Stomach (tissue), 9 donors: ENCODE data around the gene SEBOX. TPM values are rescaled to one million over a fixed set of nuclear protein-coding genes. Genes with fewer than 3 reads are reported as not detected.

Experiments
- DNase-seq, 2 donors: peaks; one replicate each; pipeline versions ENCODE4 v3.0.0 to v3.0.0-alpha.2; 2013 to 2019
- H3K27ac ChIP-seq, 5 donors: fragments of 200-600 bp in 4 of 5; sonication (generic) in 4 of 5; one replicate each; pipeline ENCODE4 v1.5.1; 2013 to 2019; ENCODE audit warnings: mild to moderate bottlenecking in 1 of 5, moderate library complexity in 1 of 5
- H3K27me3 ChIP-seq, 3 donors: fragments of 200-600 bp; sonication (generic); one replicate each; pipeline ENCODE4 v1.5.1; 2017 to 2019; ENCODE audit warnings: mixed run types in 1 of 3
- H3K36me3 ChIP-seq, 4 donors: fragments of 200-600 bp; sonication (generic); 1 replicate in 3 of 4; 2 replicates in 1 of 4; pipeline ENCODE4 v1.5.1; 2016 to 2019
- H3K4me1 ChIP-seq, 4 donors: fragments of 200-600 bp; sonication (generic); one replicate each; pipeline ENCODE4 v1.5.1; 2016 to 2019
- H3K4me3 ChIP-seq, 4 donors: fragments of 200-600 bp; sonication (generic) in 3 of 4; one replicate each; pipeline ENCODE4 v1.5.1; 2016 to 2019; ENCODE audit warnings: mild to moderate bottlenecking in 1 of 4
- H3K9me3 ChIP-seq, 4 donors: fragments of 200-600 bp; sonication (generic); one replicate each; pipeline ENCODE4 v1.5.1; 2016 to 2019
- CTCF ChIP-seq, 7 experiments: fragments of 450-650 bp in 4 of 7; fragments of 200-600 bp in 3 of 7; sonication (generic) in 3 of 7; IDR thresholded peaks; one replicate each; pipeline ENCODE4 v1.5.1; 2016 to 2019; ENCODE audit warnings: antibody characterized with exemption in 7 of 7, control low read depth in 2 of 7, mild to moderate bottlenecking in 1 of 7
- EP300 ChIP-seq: sonication (generic); formaldehyde crosslinking; IDR thresholded peaks from one replicate; pipeline ENCODE4 v1.6.1; 2017; ENCODE audit warnings: antibody characterized with exemption
- POLR2A ChIP-seq, 4 donors: fragments of 450-650 bp; IDR thresholded peaks; one replicate each; pipeline ENCODE4 v1.6.1; 2016; ENCODE audit warnings: antibody characterized with exemption in 4 of 4, control low read depth in 2 of 4, mild to moderate bottlenecking in 1 of 4, moderate library complexity in 1 of 4
- POLR2AphosphoS5 ChIP-seq, 3 donors: sonication (generic); formaldehyde crosslinking; IDR thresholded peaks; one replicate each; pipeline ENCODE4 v1.6.1; 2016; ENCODE audit warnings: antibody characterized with exemption in 3 of 3
- WGBS, 5 donors: extraction: QIAGEN DNeasy Blood & Tissue Kit in 3 of 5; methylation state at CpG; one replicate each; pipeline versions ENCODE4 v1.1.5 to v1.1.7; 2013 to 2018; 5-methylcytosine and 5-hydroxymethylcytosine counted together
- intact Hi-C: fragments of 100-400 bp; cut with DNase I; formaldehyde crosslinking; loops from one replicate; pipeline ENCODE4 v1.15.1; 2023; ENCODE audit warnings: low total_unique reads
- polyA plus RNA-seq, 3 donors: library from polyadenylated mRNA; stranded (reverse); fragments of 200-250 nt; gene quantifications; one replicate each; pipeline ENCODE4 v1.2.3, GENCODE V29; 2013
- total RNA-seq, 5 donors: library from RNA; depleted of rRNA; stranded (reverse); fragments of >200 nt; gene quantifications; one replicate each; pipeline versions ENCODE4 v1.1.0 to v1.2.3, GENCODE V29; 2014 to 2016
- donor health status: healthy with polysubstance abuse.
- donor health status: Bipolar disorder and iron deficiency.
- donor health status: healthy.

The SEBOX gene
- total and polyA plus RNA-seq, 8 donors, result not detected

DNA sequence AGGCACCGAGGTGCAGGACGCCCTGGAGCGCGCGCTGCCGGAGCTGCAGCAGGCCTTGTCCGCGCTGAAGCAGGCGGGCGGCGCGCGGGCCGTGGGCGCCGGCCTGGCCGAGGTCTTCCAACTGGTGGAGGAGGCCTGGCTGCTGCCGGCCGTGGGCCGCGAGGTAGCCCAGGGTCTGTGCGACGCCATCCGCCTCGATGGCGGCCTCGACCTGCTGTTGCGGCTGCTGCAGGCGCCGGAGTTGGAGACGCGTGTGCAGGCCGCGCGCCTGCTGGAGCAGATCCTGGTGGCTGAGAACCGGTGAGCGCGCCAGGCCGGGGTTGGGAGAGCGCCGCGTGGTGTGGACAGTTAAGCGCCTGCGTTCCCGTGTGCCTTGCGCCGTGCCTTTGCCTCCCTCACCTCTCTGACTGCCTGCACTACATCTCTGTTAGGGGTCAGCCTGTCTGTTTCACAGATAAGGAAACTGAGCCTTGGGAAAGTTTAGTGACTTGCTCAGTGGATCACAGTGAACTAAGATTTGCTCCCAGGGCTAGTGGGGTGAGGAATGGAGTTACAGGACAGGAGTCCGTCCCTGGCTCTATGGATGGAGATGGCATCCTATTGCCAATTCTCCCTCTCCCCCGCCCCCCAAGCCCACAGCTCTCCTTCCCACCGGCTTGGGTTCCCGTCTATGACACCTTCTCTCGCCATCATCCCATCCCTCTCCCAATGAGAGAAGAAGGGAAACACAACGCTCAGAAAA, 7.4 kb upstream of the SEBOX start:
- Histone ChIP-seq H3K4me3 (peak overlapping the region; percentile 56 to 76 (median 66)), H3K9me3 (no peaks in the 10 kb centered on the region), H3K4me1 (peaks cover 28 to 43% (median 38%) of the 10 kb centered on the region in 4 donors), H3K36me3 (no peaks in the 10 kb centered on the region), H3K27me3 (peaks cover 0 to 25% (median 5%) of the 10 kb centered on the region in 3 donors), H3K27ac (peak overlapping the region; percentile 9 to 83 (median 75))
- TF ChIP-seq POLR2AphosphoS5 (IDR thresholded peaks at IDR 0.05) (no peak), CTCF (IDR thresholded peaks at IDR 0.05) (no peak), EP300 (no peak), POLR2A (IDR thresholded peaks at IDR 0.05) (no peak)
- 7 to 70% (median 11%) methylated on average over 6 to 53 of the region's 53 CpGs for WGBS, 5 donors
- intact Hi-C loops, result no loop called here
- DNase-seq, result peak in 1 of 2 donors; percentile 60

GRCh38 chr17:28371245-28372202, 6.5 kb upstream of the SEBOX start, which contains the start of gene SARM1:
SARM1 (plus strand) TSS chr17:28371694; CDS start chr17:28372033, 339 bp downstream.
- Histone ChIP-seq H3K4me1 (peaks cover 28 to 43% (median 38%) of the 10 kb centered on the region in 4 donors), H3K27me3 (peaks cover 0 to 25% (median 5%) of the 10 kb centered on the region in 3 donors), H3K36me3 (no peaks in the 10 kb centered on the region), H3K27ac (peak within 1 kb of the TSS; percentile 20 to 83 (median 75)), H3K4me3 (peak within 1 kb of the TSS; percentile 56 to 76 (median 66)), H3K9me3 (no peaks in the 10 kb centered on the region)
- whole genome bisulfite sequencing, 5 donors, result 1 to 2% (median 1%) methylated on average over 48 to 80 of the region's 80 CpGs
- TF ChIP-seq POLR2A (IDR thresholded peaks at IDR 0.05) (no peak), POLR2AphosphoS5 (IDR thresholded peaks at IDR 0.05) (no peak), EP300 (no peak), CTCF (IDR thresholded peaks at IDR 0.05) (no peak)
- DNase-seq, result peak; percentile 65 to 96
- intact Hi-C loops, result no loop called here

DNA sequence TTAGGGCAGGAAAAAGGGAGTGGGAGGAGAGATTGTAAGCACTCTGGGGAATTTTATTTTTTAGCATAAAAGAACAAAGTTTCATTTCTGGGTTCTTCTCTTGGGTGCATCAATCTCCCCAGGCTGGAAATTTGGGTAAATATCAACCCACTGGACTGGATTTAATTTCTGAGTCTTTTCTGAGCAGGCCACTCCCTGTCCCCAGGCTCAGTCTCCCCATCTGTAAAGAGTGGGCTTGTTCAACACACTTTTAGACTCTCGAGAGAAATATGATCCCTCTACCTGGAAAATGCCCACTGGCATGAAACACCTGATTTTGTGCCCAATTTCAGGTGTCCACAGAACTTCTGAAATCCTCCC, 5.7 kb upstream of the SEBOX start:
- Histone ChIP-seq H3K27me3 (peaks cover 0 to 25% (median 5%) of the 10 kb centered on the region in 3 donors), H3K9me3 (no peaks in the 10 kb centered on the region), H3K4me3 (peak overlapping the region in 1 of 4 donors; percentile 71), H3K4me1 (peaks cover 28 to 43% (median 38%) of the 10 kb centered on the region in 4 donors), H3K36me3 (no peaks in the 10 kb centered on the region), H3K27ac (peak overlapping the region in 4 of 5 donors; percentile 59 to 83 (median 75))
- TF ChIP-seq CTCF (IDR thresholded peaks at IDR 0.05) (no peak), POLR2A (IDR thresholded peaks at IDR 0.05) (no peak), EP300 (no peak), POLR2AphosphoS5 (IDR thresholded peaks at IDR 0.05) (no peak)
- no peak for DNase-seq
- WGBS, 5 donors, result 42 to 77% (median 50%) methylated on average over 1 of the region's 1 CpG
- intact Hi-C loops, result no loop called here
